AG04449 (cell line): ENCODE measurements around the gene SCUBE2.
"Not testable (repeated sequence)": the region's sequence is repeated elsewhere in the genome, so short reads cannot be mapped to it uniquely, and the experiment has no call there.

Source experiments
- CTCF ChIA-PET: fragments of 350-600 bp; formaldehyde crosslinking; extraction: SDS; loops from one replicate; lab custom pipeline; 2021; ENCODE audit warnings: antibody characterized with exemption; lab: Yijun Ruan, JAX
- POLR2A ChIA-PET: fragments of 400-600, 350-600 bp; formaldehyde crosslinking; extraction: SDS; loops from one replicate; lab custom pipeline; 2020; ENCODE audit warnings: antibody characterized with exemption, inconsistent platforms; lab: Yijun Ruan, JAX
- DNase-seq: peaks from one replicate; pipeline ENCODE4 v3.0.0-alpha.2; 2010; ENCODE audit warnings: low read depth, low spot score
- H3K4me3 ChIP-seq: 2 replicates; pipeline ENCODE4 v1.5.1; 2011; ENCODE audit warnings: low read depth, mild to moderate bottlenecking, control low read depth, low read length
- TF ChIP-seq, protein P1 (sequence below): IDR thresholded peaks from one replicate; pipeline ENCODE4 v1.5.1; 2011; ENCODE audit warnings: mild to moderate bottlenecking, moderate library complexity, low read length, control low read depth, inconsistent platforms; ENCODE audit not compliant: insufficient read depth; ENCODE audit errors: missing control alignments

SCUBE2 gene

DNA sequence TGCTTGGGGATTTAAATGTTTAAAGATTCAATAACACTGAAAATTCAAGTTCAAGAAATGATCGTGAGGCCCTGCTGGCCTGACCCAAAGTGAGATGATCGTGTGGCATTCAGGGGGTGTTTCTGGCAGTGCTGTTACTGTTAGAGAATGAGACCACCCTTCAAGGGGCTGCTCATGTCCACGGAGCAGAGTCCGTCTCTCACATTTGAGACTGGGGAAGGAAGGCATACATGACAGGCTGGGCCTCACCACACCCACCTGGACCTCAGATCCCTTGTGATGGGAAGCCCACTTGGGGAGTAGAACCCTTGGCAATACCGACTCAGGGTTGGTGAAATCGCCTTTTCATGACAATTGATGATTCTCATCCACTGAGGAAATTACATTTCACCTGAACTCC lies 71.5 kb downstream of the SCUBE2 start:
- TF ChIP-seq, protein P1, sequence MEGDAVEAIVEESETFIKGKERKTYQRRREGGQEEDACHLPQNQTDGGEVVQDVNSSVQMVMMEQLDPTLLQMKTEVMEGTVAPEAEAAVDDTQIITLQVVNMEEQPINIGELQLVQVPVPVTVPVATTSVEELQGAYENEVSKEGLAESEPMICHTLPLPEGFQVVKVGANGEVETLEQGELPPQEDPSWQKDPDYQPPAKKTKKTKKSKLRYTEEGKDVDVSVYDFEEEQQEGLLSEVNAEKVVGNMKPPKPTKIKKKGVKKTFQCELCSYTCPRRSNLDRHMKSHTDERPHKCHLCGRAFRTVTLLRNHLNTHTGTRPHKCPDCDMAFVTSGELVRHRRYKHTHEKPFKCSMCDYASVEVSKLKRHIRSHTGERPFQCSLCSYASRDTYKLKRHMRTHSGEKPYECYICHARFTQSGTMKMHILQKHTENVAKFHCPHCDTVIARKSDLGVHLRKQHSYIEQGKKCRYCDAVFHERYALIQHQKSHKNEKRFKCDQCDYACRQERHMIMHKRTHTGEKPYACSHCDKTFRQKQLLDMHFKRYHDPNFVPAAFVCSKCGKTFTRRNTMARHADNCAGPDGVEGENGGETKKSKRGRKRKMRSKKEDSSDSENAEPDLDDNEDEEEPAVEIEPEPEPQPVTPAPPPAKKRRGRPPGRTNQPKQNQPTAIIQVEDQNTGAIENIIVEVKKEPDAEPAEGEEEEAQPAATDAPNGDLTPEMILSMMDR, result no peak
- DNase-seq, result no peak
- H3K4me3 ChIP-seq, result no peak overlapping the region
- CTCF ChIA-PET, result interaction anchor here (6.3 to 8.7 kb wide), 2 partner anchors 13 to 120 kb away, joined by 51 to 162 read pairs; no protein-coding TSS in a partner anchor
- POLR2A ChIA-PET, result no interaction called here

DNA sequence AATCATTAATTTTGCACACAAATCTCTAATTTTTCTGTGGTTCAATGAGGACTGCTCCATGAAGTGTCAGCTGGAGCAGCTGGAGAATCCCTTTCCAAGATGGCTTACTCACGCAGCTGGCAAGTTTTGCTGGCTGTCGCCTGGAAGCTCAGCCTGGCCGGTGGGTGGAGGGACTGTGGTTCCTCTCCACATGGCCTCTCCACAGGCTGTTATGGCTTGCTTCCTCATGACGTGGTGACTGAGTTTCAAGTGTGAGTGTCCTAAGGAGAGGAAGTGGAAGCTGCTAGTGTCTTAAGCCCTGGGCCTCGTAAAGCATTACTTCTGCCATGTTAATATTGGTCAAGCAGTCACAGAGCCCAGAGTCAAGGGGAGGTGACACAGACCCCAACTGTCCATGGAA lies 73.6 kb downstream of the SCUBE2 start:
- TF ChIP-seq, protein P1, result no peak
- no peak overlapping the region for H3K4me3 ChIP-seq
- ChIA-PET CTCF (interaction anchor here (1.0 to 8.7 kb wide), 9 partner anchors 10 to 489 kb away, joined by 3 to 162 read pairs (median 51); no protein-coding TSS in a partner anchor), POLR2A (no interaction called here)
- DNase-seq, result no peak

- ChIA-PET CTCF (interaction anchor here (0.8 to 8.7 kb wide), 11 partner anchors 11 to 489 kb away, joined by 3 to 162 read pairs (median 7); partner anchors contain the start of gene NRIP3), POLR2A (interaction anchor here (0.7 kb wide), 1 partner anchor 14 kb away, joined by 3 read pairs; no protein-coding TSS in a partner anchor)
- TF ChIP-seq, protein P1, result no peak
- no peak overlapping the region for H3K4me3 ChIP-seq
- no peak for DNase-seq
These were observed 74.3 kb downstream of the SCUBE2 start for GRCh38 chr11:9016916-9017642.

GRCh38 chr11:9015677-9016076 lies 75.7 kb downstream of the SCUBE2 start:
- ChIA-PET CTCF (interaction anchor here (0.6 to 8.7 kb wide), 40 partner anchors 9 to 491 kb away, joined by 3 to 162 read pairs (median 4); partner anchors contain the start of gene NRIP3), POLR2A (interaction anchor here (0.6 kb wide), 1 partner anchor 1764 kb away, joined by 3 read pairs; no protein-coding TSS in a partner anchor)
- TF ChIP-seq, protein P1, result peak; percentile 81
- no peak overlapping the region for H3K4me3 ChIP-seq
- peak; percentile 5 for DNase-seq

- TF ChIP-seq, protein P1, result no peak
- ChIA-PET POLR2A (no interaction called here), CTCF (interaction anchor here (0.6 to 8.7 kb wide), 28 partner anchors 8 to 492 kb away, joined by 3 to 162 read pairs (median 4); partner anchors contain the start of gene NRIP3)
- H3K4me3 ChIP-seq, result no peak overlapping the region
- DNase-seq, result no peak
These were observed 76.6 kb downstream of the SCUBE2 start for GRCh38 chr11:9014826-9015225.

DNA sequence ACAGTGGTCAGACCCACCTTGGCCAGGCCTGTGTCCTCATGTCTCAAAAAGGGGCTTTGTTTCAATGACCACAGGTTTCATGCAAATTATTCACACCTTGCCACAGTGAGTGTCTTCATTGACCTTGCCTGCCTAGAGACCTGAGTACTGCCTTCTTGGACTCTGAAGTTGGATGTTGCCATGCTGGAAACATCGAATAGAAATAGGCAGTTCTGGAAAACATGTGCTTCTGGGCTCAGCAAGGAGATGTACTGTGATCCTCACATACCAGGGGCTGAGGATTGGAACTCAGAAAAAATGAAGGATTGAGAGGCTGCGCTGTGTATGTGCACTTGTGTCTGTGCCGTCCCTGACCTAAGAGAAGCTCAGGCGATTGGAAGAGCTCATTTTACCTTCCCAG lies 78.0 kb downstream of the SCUBE2 start:
- POLR2A ChIA-PET, result no interaction called here
- no peak overlapping the region for H3K4me3 ChIP-seq
- no peak for DNase-seq
- CTCF ChIA-PET, result interaction anchor here (0.7 to 8.7 kb wide), 9 partner anchors 7 to 493 kb away, joined by 3 to 162 read pairs (median 51); partner anchors contain the start of gene NRIP3
- TF ChIP-seq, protein P1, result no peak

GRCh38 chr11:9009538-9009937 lies 81.9 kb downstream of the SCUBE2 start:
- DNase-seq, POLR2A ChIA-PET, H3K4me3 ChIP-seq: not testable (repeated sequence)
- CTCF ChIA-PET, result interaction anchor here (0.8 kb wide), 1 partner anchor 128 kb away, joined by 4 read pairs; no protein-coding TSS in a partner anchor
